Vagina (tissue), 2 donors: ENCODE measurements around the gene CBX2. TPM values are rescaled to one million over a fixed set of nuclear protein-coding genes. Genes with fewer than 3 reads are reported as not detected.
A peak's percentile ranks its signal among the peaks of the same experiment; 100 is the strongest.

ENCODE experiments used
- DNase-seq, 2 donors: peaks; one replicate each; pipeline ENCODE4 v3.0.0-alpha.2; 2017; ENCODE audit errors: extremely low spot score in 2 of 2
- H3K27ac ChIP-seq: fragments of 200-600 bp; sonication (generic); one replicate; pipeline ENCODE4 v1.5.1; 2019
- H3K27me3 ChIP-seq: fragments of 200-600 bp; sonication (generic); one replicate; pipeline ENCODE4 v1.5.1; 2019
- H3K36me3 ChIP-seq, 2 donors: fragments of 200-600 bp; sonication (generic); one replicate each; pipeline ENCODE4 v1.5.1; 2017 to 2019
- H3K4me1 ChIP-seq: fragments of 200-600 bp; sonication (generic); one replicate; pipeline ENCODE4 v1.5.1; 2019
- H3K4me3 ChIP-seq, 2 donors: fragments of 200-600 bp; sonication (generic); 1 replicate in 1 of 2; 2 replicates in 1 of 2; pipeline ENCODE4 v1.5.1; 2016 to 2019
- H3K9me3 ChIP-seq: fragments of 200-600 bp; sonication (generic); one replicate; pipeline ENCODE4 v1.5.1; 2019
- POLR2A ChIP-seq, 2 donors: fragments of 450-650 bp; IDR thresholded peaks; one replicate each; pipeline ENCODE4 v1.6.1; 2017; ENCODE audit warnings: antibody characterized with exemption in 2 of 2, mild to moderate bottlenecking in 2 of 2, moderate library complexity in 2 of 2
- POLR2AphosphoS5 ChIP-seq, 2 donors: sonication (generic); formaldehyde crosslinking; IDR thresholded peaks; one replicate each; pipeline ENCODE4 v1.9.0; 2017; ENCODE audit warnings: antibody characterized with exemption in 2 of 2, mild to moderate bottlenecking in 2 of 2, low read depth in 1 of 2; ENCODE audit not compliant: insufficient read depth in 1 of 2
- intact Hi-C: fragments of 100-400 bp; cut with DNase I; formaldehyde crosslinking; loops from one replicate; pipeline ENCODE4 v1.15.1; 2023
- total RNA-seq: library from RNA; depleted of rRNA; stranded (reverse); fragments of >200 nt; gene quantifications from one replicate; pipeline ENCODE4 v1.2.3, GENCODE V29; 2016
- TF ChIP-seq, protein P1 (sequence below), 3 experiments: fragments of 450-650 bp in 2 of 3; fragments of 200-600 bp in 1 of 3; sonication (generic) in 1 of 3; IDR thresholded peaks; one replicate each; pipeline ENCODE4 v1.5.1; 2017 to 2019; ENCODE audit warnings: antibody characterized with exemption in 3 of 3, mild to moderate bottlenecking in 2 of 3, moderate library complexity in 2 of 3

Gene CBX2
- total RNA-seq, 1 donor from 2014 or later = 5.6 TPM

DNA sequence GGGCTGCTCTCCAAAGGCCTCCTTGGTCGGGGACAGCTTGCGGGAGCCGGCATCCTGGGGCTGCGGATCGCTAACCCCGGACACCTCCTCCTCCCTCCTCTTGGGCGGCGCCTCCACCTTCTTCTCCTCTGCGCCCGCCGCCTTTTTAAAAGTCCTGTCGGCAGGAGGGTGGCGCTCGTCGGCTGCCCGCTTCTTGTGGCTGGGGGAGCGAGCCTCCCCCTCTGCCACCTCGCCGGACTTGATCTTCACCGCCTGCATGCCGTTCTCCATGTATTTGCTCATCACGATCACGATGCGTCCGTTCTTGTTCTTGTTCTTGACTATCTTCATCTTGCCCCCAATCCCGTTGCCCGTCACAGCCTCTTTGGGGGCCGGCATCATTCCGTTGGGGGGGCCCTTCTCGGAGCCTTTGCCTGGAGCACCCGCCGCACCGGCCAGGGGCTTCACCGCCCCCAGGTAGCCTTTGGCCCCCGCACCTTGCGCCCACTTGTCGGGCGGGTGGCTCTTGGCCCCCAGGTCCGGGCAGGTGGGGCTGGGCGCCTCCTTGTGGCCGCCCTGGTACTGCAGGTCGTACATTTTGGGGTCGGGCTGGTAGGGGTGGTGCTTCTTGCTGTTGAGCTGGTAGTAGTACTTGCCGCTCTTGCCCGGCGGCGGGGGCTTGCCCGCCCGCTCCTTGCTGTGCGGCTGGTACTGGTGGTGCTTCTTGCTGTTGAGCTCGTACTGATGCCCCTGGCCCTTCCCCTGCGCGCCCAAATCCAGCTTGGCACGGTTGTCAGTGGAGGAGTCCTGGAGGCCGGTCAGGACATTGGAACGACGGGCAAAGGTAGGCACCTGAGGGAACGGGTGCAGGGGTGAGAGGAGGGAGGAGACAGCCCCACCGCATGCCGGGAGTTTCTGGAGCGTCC lies 56.9 kb downstream of the CBX2 start:
- TF ChIP-seq POLR2AphosphoS5 (IDR thresholded peaks at IDR 0.05; ENCODE audit: insufficient read depth in 1 of 2, low read depth in 1 of 2) = no peak
- TF ChIP-seq, protein P1, sequence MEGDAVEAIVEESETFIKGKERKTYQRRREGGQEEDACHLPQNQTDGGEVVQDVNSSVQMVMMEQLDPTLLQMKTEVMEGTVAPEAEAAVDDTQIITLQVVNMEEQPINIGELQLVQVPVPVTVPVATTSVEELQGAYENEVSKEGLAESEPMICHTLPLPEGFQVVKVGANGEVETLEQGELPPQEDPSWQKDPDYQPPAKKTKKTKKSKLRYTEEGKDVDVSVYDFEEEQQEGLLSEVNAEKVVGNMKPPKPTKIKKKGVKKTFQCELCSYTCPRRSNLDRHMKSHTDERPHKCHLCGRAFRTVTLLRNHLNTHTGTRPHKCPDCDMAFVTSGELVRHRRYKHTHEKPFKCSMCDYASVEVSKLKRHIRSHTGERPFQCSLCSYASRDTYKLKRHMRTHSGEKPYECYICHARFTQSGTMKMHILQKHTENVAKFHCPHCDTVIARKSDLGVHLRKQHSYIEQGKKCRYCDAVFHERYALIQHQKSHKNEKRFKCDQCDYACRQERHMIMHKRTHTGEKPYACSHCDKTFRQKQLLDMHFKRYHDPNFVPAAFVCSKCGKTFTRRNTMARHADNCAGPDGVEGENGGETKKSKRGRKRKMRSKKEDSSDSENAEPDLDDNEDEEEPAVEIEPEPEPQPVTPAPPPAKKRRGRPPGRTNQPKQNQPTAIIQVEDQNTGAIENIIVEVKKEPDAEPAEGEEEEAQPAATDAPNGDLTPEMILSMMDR (IDR thresholded peaks at IDR 0.05) = peak in 1 of 3 experiments; percentile 27
- TF ChIP-seq POLR2A (IDR thresholded peaks at IDR 0.05) = no peak
- no peak for DNase-seq

DNA sequence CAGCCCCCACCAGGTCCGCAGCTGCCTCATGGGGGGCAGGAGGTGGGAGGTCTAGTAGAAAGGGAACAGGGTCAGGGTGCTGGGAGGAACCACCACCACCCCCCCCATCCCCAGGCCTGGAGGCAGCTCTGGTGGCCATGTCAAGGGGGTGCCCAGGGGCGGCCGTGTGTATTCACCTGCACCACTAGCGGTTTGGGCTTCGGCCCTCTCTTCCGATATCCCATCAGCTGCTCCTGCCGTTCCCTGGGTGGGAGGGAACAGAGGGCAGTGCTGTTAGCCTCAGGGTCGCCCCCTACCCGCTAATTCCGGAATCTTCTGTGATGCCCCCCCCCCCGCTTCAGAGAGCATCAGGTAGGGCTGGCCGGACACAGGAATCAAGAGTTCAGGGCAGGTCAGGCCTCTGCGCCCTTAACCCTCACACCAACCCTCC lies 57.5 kb downstream of the CBX2 start:
- Histone ChIP-seq H3K27ac (no peak overlapping the region), H3K9me3 (no peaks in the 10 kb centered on the region), H3K36me3 (peaks cover 0 to 17% of the 10 kb centered on the region in 2 donors), H3K4me1 (peaks cover 54% of the 10 kb centered on the region), H3K27me3 (no peaks in the 10 kb centered on the region), H3K4me3 (no peak overlapping the region)
- no peak for DNase-seq
- TF ChIP-seq POLR2A (IDR thresholded peaks at IDR 0.05) (no peak), POLR2AphosphoS5 (IDR thresholded peaks at IDR 0.05; ENCODE audit: insufficient read depth in 1 of 2, low read depth in 1 of 2) (no peak)
- TF ChIP-seq, protein P1 (IDR thresholded peaks at IDR 0.05) = no peak
- intact Hi-C loops = no loop called here

More for the DNA sequence above, 56.9 kb downstream of the CBX2 start:
- Histone ChIP-seq H3K4me1 (peaks cover 47% of the 10 kb centered on the region), H3K27me3 (no peaks in the 10 kb centered on the region), H3K4me3 (no peak overlapping the region), H3K27ac (no peak overlapping the region), H3K9me3 (no peaks in the 10 kb centered on the region), H3K36me3 (peaks cover 0 to 17% of the 10 kb centered on the region in 2 donors)
- intact Hi-C loops = no loop called here

DNA sequence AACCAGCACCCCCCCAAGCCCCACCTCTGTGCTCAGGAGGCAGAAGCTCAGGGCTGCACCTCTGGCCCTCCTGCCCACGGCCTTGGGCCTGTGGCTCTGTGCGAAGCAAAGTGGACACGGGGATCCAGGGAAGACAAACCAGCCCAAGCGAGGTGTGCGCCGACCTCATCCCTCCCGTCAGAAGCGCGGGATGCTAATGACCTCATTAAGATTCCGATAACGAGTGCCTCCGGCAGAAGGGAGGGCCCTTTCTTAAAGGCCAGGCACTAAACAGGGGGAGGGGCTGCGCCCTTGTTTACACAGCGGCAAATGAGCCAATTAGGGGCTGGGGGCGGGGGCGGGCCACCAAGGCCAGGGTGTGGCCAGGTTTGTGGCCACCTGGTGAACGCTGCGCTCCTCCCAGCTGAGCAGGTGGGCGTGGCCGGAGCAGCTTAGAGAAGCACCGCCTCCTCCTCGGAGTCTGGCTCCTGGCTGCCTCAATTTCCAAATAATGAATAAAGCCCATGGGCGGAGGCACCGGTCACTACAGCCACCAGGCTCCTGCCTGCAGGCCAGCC lies 58.1 kb downstream of the CBX2 start:
- H3K4me1 ChIP-seq = peaks cover 59% of the 10 kb centered on the region
- TF ChIP-seq POLR2A (IDR thresholded peaks at IDR 0.05) (no peak), POLR2AphosphoS5 (IDR thresholded peaks at IDR 0.05; ENCODE audit: insufficient read depth in 1 of 2, low read depth in 1 of 2) (no peak)
- TF ChIP-seq, protein P1 (IDR thresholded peaks at IDR 0.05) = no peak
- no peak overlapping the region for H3K27ac ChIP-seq
- DNase-seq = no peak
- intact Hi-C loops = no loop called here
- H3K4me3 ChIP-seq = no peak overlapping the region
- H3K36me3 ChIP-seq = peaks cover 0 to 17% of the 10 kb centered on the region in 2 donors
- H3K9me3 ChIP-seq = no peaks in the 10 kb centered on the region
- H3K27me3 ChIP-seq = no peaks in the 10 kb centered on the region

DNA sequence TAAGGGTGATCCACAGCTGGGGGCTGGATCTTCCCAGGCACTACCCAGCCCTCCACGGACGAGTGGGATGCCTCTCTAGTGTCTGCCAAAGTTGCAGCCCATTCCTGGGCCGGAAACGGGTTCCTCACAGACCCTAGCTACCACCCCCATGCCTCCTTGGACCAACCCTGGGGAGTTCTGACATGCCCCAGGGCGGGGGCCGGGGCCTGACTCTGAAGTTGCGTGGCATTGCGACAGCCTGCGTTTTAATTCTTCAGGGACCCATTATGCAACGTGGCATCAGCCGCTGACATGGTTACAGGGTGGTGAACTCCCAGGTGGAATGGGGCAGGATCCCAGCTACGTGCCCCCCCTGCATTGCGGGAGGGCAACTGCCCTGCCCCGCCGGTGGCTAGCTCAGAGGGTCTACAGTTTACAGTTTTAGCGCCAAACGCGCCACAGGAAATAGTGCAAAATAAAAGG lies 58.6 kb downstream of the CBX2 start:
- Histone ChIP-seq H3K4me3 (peak overlapping the region; percentile 72 to 75), H3K27me3 (peaks cover 2% of the 10 kb centered on the region), H3K27ac (no peak overlapping the region), H3K36me3 (peaks cover 0 to 17% of the 10 kb centered on the region in 2 donors), H3K4me1 (peaks cover 60% of the 10 kb centered on the region), H3K9me3 (no peaks in the 10 kb centered on the region)
- intact Hi-C loops = no loop called here
- no peak for DNase-seq
- TF ChIP-seq POLR2AphosphoS5 (IDR thresholded peaks at IDR 0.05; ENCODE audit: insufficient read depth in 1 of 2, low read depth in 1 of 2) = no peak
- TF ChIP-seq, protein P1 (IDR thresholded peaks at IDR 0.05) = no peak
- no peak for TF ChIP-seq POLR2A (IDR thresholded peaks at IDR 0.05)
